ENCODE results near the gene TRIM66.

DNA sequence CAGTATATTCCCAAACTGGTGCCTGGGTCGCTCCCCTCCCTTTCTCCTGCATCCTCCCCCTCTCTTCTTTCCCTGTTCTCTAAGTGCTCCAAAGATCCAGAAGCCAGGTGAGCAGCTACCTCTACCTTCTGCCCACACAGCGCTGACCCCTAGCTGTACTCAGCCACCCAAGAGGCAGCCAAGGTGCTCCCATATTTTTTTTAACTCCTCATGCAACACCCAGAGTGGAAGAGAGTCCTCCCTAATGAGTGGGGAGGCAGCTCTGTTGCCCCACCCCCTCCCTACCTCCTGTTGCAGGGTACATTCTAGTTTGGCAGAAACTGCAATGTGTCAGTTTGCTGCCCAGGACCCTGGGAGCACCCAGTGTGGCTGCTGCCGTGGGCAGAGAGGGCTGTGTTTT lies 40.3 kb upstream of the TRIM66 start:
- TF ChIP-seq EZH2 (IDR thresholded peaks at IDR 0.05; ENCODE audit: borderline replicate concordance, low read depth, low read length, severe bottlenecking), result no peak
- no peak for TF ChIP-seq CTCF (IDR thresholded peaks at IDR 0.05; ENCODE audit: borderline replicate concordance, extremely low read depth, low read length, poor library complexity, severe bottlenecking)
